ENCODE data around the gene ELP5.

- TF ChIP-seq CTCF (IDR thresholded peaks at IDR 0.05; ENCODE audit: borderline replicate concordance, extremely low read depth, low read length, poor library complexity, severe bottlenecking) = no peak
- TF ChIP-seq EZH2 (IDR thresholded peaks at IDR 0.05; ENCODE audit: borderline replicate concordance, low read depth, low read length, severe bottlenecking) = no peak
These were observed 37.4 kb downstream of the ELP5 start for GRCh38 chr17:7289256-7290032.

Data from DND-41 (cell line).